Prostate gland (tissue), 2 donors: ENCODE results near the gene RNF175.

Experiments
- CTCF ChIP-seq, 4 experiments: fragments of 200-600 bp in 2 of 4; fragments of 450-650 bp in 2 of 4; sonication (generic) in 2 of 4; IDR thresholded peaks; 1 replicate in 3 of 4; 2 replicates in 1 of 4; pipeline ENCODE4 v1.5.1; 2016 to 2019; ENCODE audit warnings: antibody characterized with exemption in 4 of 4, mild to moderate bottlenecking in 2 of 4, moderate library complexity in 2 of 4
- POLR2A ChIP-seq: fragments of 450-650 bp; IDR thresholded peaks from one replicate; pipeline ENCODE4 v1.6.1; 2016; ENCODE audit warnings: antibody characterized with exemption, mild to moderate bottlenecking

DNA sequence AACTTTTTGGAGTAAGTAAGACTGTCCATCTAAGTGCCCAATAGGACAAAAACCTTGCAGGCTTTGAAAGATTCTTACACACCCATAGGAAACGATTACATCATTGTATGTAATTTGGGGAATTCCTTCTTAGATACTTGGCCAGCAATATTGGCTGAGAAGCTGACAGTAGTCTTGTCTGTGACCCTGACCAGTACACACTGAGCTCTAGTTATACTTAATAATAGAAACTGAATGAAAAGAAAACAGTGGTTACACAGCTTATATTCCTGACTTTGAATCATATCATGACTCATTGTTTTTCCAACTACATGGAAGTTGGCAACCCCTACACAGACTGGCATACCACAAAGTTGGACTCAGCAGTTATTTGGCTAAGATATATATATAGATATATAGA is 82.8 kb downstream of the RNF175 start:
- TF ChIP-seq POLR2A (no peak), CTCF (IDR thresholded peaks at IDR 0.05) (no peak)
